HepG2 (cell line): ENCODE data around the gene GPN1. TPM values are rescaled to one million over a fixed set of nuclear protein-coding genes. Genes with fewer than 3 reads are reported as not detected.

Source experiments
- BRF2 ChIP-seq: sonication (generic); formaldehyde crosslinking; IDR thresholded peaks from 2 replicates; pipeline ENCODE4 v1.8.1; 2022; ENCODE audit warnings: mild to moderate bottlenecking, missing genetic modification reagents
- ELK4 ChIP-seq: sonication (generic); formaldehyde crosslinking; IDR thresholded peaks from 2 replicates; pipeline ENCODE4 v1.9.0; 2021; ENCODE audit warnings: missing genetic modification reagents, borderline replicate concordance
- ETV6 ChIP-seq: sonication (generic); formaldehyde crosslinking; conservative IDR thresholded peaks from 2 replicates; pipeline ENCODE4 v1.4.0; 2020; ENCODE audit warnings: missing genetic modification reagents
- FOXK1 ChIP-seq: sonication (generic); formaldehyde crosslinking; IDR thresholded peaks from 2 replicates; pipeline ENCODE4 v1.4.0; 2020; ENCODE audit warnings: low read depth, missing genetic modification reagents, borderline replicate concordance
- GABPB1 ChIP-seq: IDR thresholded peaks from 2 replicates; pipeline ENCODE4 v1.6.1; 2016; ENCODE audit warnings: mild to moderate bottlenecking, missing genetic modification reagents, moderate library complexity, missing compliant biosample characterization
- KDM5A ChIP-seq: fragments of 200-600 bp; sonication (generic); IDR thresholded peaks from 2 replicates; pipeline ENCODE4 v1.7.0; 2018; ENCODE audit warnings: antibody characterized with exemption, mild to moderate bottlenecking, low read length, borderline replicate concordance
- MEF2D ChIP-seq: sonication (generic); formaldehyde crosslinking; IDR thresholded peaks from 2 replicates; pipeline ENCODE4 v1.5.1; 2020; ENCODE audit warnings: mild to moderate bottlenecking, missing genetic modification reagents
- PAF1 ChIP-seq: IDR thresholded peaks from 2 replicates; pipeline ENCODE4 v1.6.1; 2016; ENCODE audit warnings: missing genetic modification reagents, missing compliant biosample characterization
- PITX1 ChIP-seq: sonication (generic); formaldehyde crosslinking; IDR thresholded peaks from 2 replicates; pipeline ENCODE4 v1.5.1; 2020; ENCODE audit warnings: mild to moderate bottlenecking, missing genetic modification reagents
- POGZ ChIP-seq: sonication (generic); formaldehyde crosslinking; IDR thresholded peaks from 2 replicates; pipeline ENCODE4 v1.4.0; 2020; ENCODE audit warnings: mild to moderate bottlenecking, missing genetic modification reagents
- POLR2AphosphoS5 ChIP-seq: IDR thresholded peaks from 2 replicates; pipeline ENCODE4 v1.6.1; 2012; ENCODE audit warnings: low read depth, low read length
- SPEN ChIP-seq: sonication (generic); formaldehyde crosslinking; IDR thresholded peaks from 2 replicates; pipeline ENCODE4 v1.5.1; 2020; ENCODE audit warnings: low read depth, mild to moderate bottlenecking, missing genetic modification reagents
- XBP1 ChIP-seq: sonication (generic); formaldehyde crosslinking; IDR thresholded peaks from 2 replicates; pipeline ENCODE4 v1.5.0; 2020; ENCODE audit warnings: missing genetic modification reagents
- ZNF18 ChIP-seq: sonication (generic); formaldehyde crosslinking; IDR thresholded peaks from 2 replicates; pipeline ENCODE4 v1.8.0; 2022; ENCODE audit warnings: mild to moderate bottlenecking, missing genetic modification reagents; ENCODE audit not compliant: insufficient replicate concordance
- ZNF670 ChIP-seq: sonication (generic); formaldehyde crosslinking; IDR thresholded peaks from 2 replicates; pipeline ENCODE4 v1.8.0; 2022; ENCODE audit warnings: mild to moderate bottlenecking, missing genetic modification reagents, borderline replicate concordance
- ZNF770 ChIP-seq: sonication (generic); formaldehyde crosslinking; IDR thresholded peaks from 2 replicates; pipeline ENCODE4 v1.5.0; 2020; ENCODE audit warnings: mild to moderate bottlenecking, missing genetic modification reagents
- ZSCAN30 ChIP-seq: sonication (generic); formaldehyde crosslinking; IDR thresholded peaks from 2 replicates; pipeline ENCODE4 v1.5.0; 2020; ENCODE audit warnings: mild to moderate bottlenecking, missing genetic modification reagents
- ZSCAN5A ChIP-seq: sonication (generic); formaldehyde crosslinking; IDR thresholded peaks from 2 replicates; pipeline ENCODE4 v1.8.0; 2022; ENCODE audit warnings: mild to moderate bottlenecking, missing genetic modification reagents, borderline replicate concordance
- polyA plus RNA-seq, 8 experiments: library from polyadenylated mRNA; depleted of rRNA in 3 of 8; stranded (reverse) in 7 of 8; unstranded in 1 of 8; fragments of >200 nt; fragmentation: Illumina TruSeq in 4 of 8; extraction: Trizol in 4 of 8; gene quantifications; 2 replicates each; pipeline versions ENCODE4 v1.2.1 to v1.2.3, GENCODE V29; 2011 to 2016; ENCODE audit warnings: low read depth in 4 of 8, missing spikeins in 1 of 8, mixed read lengths in 1 of 8; ENCODE audit not compliant: insufficient read depth in 1 of 8
- total RNA-seq, 5 experiments: library from RNA; depleted of rRNA; stranded (reverse); fragments of >200 nt; fragmentation: Illumina TruSeq; extraction: Trizol; gene quantifications; 2 replicates each; pipeline ENCODE4 v1.2.3, GENCODE V29; 2016; ENCODE audit warnings: low read depth in 1 of 5

Gene GPN1
- total and polyA plus RNA-seq, 2 of the 13 experiments (the other 11 are each of a cell fraction or from before 2014, with no cell fraction given): 54.5 to 62.7 TPM

- TF ChIP-seq ZNF670 (CRISPR knock-in tag) (peak; percentile 75; the same call in 1 of the 2 replicates), FOXK1 (peak; percentile 80; the same call in 1 of the 2 replicates), PAF1 (CRISPR knock-in tag) (no peak), ZSCAN5A (CRISPR knock-in tag) (peak; percentile 74; the same call in 1 of the 2 replicates), KDM5A (peak; percentile 86; the same call in 1 of the 2 replicates), ZSCAN30 (CRISPR knock-in tag) (0 out of 2 replicates have a peak, but pooled peaks have one; percentile 83), MEF2D (CRISPR knock-in tag) (0 out of 2 replicates have a peak, but pooled peaks have one; percentile 55), PITX1 (CRISPR knock-in tag) (0 out of 2 replicates have a peak, but pooled peaks have one; percentile 17), ELK4 (CRISPR knock-in tag) (no peak), ETV6 (CRISPR knock-in tag) (peak; percentile 79; the same call in 1 of the 2 replicates), ZNF770 (CRISPR knock-in tag) (peak; percentile 48; the same call in 1 of the 2 replicates), SPEN (CRISPR knock-in tag) (peak; percentile 91), ZNF18 (CRISPR knock-in tag) (peak; percentile 68), POGZ (CRISPR knock-in tag) (peak; percentile 96), XBP1 (CRISPR knock-in tag) (no peak), POLR2AphosphoS5 (peak; percentile 94), BRF2 (CRISPR knock-in tag) (peak; percentile 23; the same call in 1 of the 2 replicates), GABPB1 (CRISPR knock-in tag) (peak; percentile 97)
Measured at GRCh38 chr2:27582695-27583389, 46.0 kb upstream of the GPN1 start, which contains the start of gene ZNF512 (continued).
